ENCODE measurements around the gene ADAM19. TPM values are rescaled to one million over a fixed set of nuclear protein-coding genes. Genes with fewer than 3 reads are reported as not detected.

ADAM19 gene
- total and polyA plus RNA-seq, 2 donors (not counting 1 experiment from before 2014, with no cell fraction given) = 13.0 to 65.2 TPM

DNA sequence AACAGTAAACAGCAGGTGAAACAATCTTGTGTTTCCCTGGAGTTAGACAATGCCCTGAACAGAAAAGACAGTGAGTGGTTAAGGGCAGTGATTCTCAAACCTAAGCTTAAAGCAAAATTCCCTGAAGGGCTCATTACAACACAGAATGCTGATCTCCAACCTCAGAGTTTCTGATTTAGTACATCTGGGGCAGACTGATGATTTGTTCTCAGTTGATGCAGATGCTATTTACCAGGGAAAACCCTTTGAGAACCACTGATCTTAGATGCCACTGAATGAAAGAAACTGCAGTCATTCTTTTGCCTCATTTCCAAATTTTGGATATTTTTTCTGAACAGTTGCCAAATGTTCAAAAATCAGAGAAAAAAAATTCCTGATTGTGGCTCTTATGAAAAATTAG, 18.7 kb upstream of the ADAM19 start:
- H3K4me1 ChIP-seq (ENCODE audit: control insufficient read depth, extremely low read depth, insufficient read depth, low read length) = peaks cover 3% of the 10 kb centered on the region
- no peaks in the 10 kb centered on the region for H4K20me1 ChIP-seq (ENCODE audit: control insufficient read depth, extremely low read depth, insufficient read depth, low read length)
- H3K4me2 ChIP-seq (ENCODE audit: extremely low read depth, insufficient read depth, low read length) = no peak overlapping the region
- H2AFZ ChIP-seq (ENCODE audit: low read length) = no peak overlapping the region
- H3K27me3 ChIP-seq (ENCODE audit: control insufficient read depth, insufficient read depth, low read length) = no peaks in the 10 kb centered on the region
- H3K79me2 ChIP-seq (ENCODE audit: control insufficient read depth, insufficient read depth, low read length) = no peaks in the 10 kb centered on the region
- DNase-seq (ENCODE audit: low read depth in 2 of 2) = no peak
- no peaks in the 10 kb centered on the region for H3K36me3 ChIP-seq (ENCODE audit: control insufficient read depth, insufficient read depth, low read length)
- no peak overlapping the region for H3K9ac ChIP-seq (ENCODE audit: insufficient read depth, low read length)
- no peaks in the 10 kb centered on the region for H3K9me3 ChIP-seq (ENCODE audit: control insufficient read depth, insufficient read depth, low read depth, low read length)
- TF ChIP-seq, protein P1, sequence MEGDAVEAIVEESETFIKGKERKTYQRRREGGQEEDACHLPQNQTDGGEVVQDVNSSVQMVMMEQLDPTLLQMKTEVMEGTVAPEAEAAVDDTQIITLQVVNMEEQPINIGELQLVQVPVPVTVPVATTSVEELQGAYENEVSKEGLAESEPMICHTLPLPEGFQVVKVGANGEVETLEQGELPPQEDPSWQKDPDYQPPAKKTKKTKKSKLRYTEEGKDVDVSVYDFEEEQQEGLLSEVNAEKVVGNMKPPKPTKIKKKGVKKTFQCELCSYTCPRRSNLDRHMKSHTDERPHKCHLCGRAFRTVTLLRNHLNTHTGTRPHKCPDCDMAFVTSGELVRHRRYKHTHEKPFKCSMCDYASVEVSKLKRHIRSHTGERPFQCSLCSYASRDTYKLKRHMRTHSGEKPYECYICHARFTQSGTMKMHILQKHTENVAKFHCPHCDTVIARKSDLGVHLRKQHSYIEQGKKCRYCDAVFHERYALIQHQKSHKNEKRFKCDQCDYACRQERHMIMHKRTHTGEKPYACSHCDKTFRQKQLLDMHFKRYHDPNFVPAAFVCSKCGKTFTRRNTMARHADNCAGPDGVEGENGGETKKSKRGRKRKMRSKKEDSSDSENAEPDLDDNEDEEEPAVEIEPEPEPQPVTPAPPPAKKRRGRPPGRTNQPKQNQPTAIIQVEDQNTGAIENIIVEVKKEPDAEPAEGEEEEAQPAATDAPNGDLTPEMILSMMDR (conservative IDR thresholded peaks at IDR 0.05 in 1 of 2, IDR thresholded peaks at IDR 0.05 in 1 of 2; ENCODE audit: low read depth in 1 of 2, low read length in 2 of 2) = no peak
- TF ChIP-seq EZH2 (IDR thresholded peaks at IDR 0.05; ENCODE audit: low read length, missing control alignments) = no peak
- H3K27ac ChIP-seq (ENCODE audit: insufficient read depth, low read length) = no peak overlapping the region
- no peak overlapping the region for H3K4me3 ChIP-seq (replicated peaks in 1 of 4; ENCODE audit: control extremely low read depth in 1 of 4, insufficient read depth in 1 of 4, low read depth in 3 of 4, low read length in 4 of 4)

DNA sequence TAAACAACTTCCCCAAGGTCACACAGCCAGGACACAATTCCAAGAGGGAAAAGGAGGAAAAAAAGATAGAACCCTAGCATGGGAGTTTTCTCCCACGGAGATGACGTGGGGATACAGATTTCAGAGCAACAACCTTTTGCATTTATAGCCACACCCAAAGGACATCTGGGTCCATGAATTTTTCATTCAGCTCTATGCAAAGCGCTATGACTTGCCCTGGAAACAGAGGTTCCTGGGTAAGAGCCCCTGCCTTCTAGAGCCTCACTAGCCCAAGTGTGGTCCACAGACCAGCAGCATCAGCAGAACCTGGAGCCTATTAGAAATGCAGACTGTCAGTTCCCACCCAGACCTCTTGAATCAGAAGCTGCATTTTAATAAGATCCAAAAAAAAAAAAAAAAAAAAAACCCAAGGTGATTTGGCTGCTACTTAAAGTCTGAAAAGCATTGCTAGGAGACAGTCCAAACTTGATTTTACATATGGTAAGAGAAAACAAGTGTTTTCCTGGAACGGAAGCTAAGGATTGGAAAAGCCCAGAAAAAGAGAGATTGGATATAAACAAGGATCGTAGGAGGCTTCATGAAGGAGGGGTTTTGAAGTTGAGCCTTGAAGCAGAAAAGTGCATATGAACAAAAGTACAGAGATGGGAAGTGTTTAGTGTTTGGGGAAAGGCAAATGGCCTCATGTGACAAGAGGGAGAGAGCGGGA, 17.6 kb upstream of the ADAM19 start:
- H2AFZ ChIP-seq (ENCODE audit: low read length) = no peak overlapping the region
- no peak overlapping the region for H3K4me3 ChIP-seq (replicated peaks in 1 of 4; ENCODE audit: control extremely low read depth in 1 of 4, insufficient read depth in 1 of 4, low read depth in 3 of 4, low read length in 4 of 4)
- DNase-seq (ENCODE audit: low read depth in 2 of 2) = no peak
- no peaks in the 10 kb centered on the region for H3K27me3 ChIP-seq (ENCODE audit: control insufficient read depth, insufficient read depth, low read length)
- no peaks in the 10 kb centered on the region for H3K79me2 ChIP-seq (ENCODE audit: control insufficient read depth, insufficient read depth, low read length)
- H3K4me2 ChIP-seq (ENCODE audit: extremely low read depth, insufficient read depth, low read length) = no peak overlapping the region
- H3K27ac ChIP-seq (ENCODE audit: insufficient read depth, low read length) = no peak overlapping the region
- no peaks in the 10 kb centered on the region for H3K36me3 ChIP-seq (ENCODE audit: control insufficient read depth, insufficient read depth, low read length)
- no peaks in the 10 kb centered on the region for H4K20me1 ChIP-seq (ENCODE audit: control insufficient read depth, extremely low read depth, insufficient read depth, low read length)
- no peak overlapping the region for H3K9ac ChIP-seq (ENCODE audit: insufficient read depth, low read length)
- TF ChIP-seq, protein P1 (conservative IDR thresholded peaks at IDR 0.05 in 1 of 2, IDR thresholded peaks at IDR 0.05 in 1 of 2; ENCODE audit: low read depth in 1 of 2, low read length in 2 of 2) = no peak
- TF ChIP-seq EZH2 (IDR thresholded peaks at IDR 0.05; ENCODE audit: low read length, missing control alignments) = no peak
- peaks cover 3% of the 10 kb centered on the region for H3K4me1 ChIP-seq (ENCODE audit: control insufficient read depth, extremely low read depth, insufficient read depth, low read length)
- H3K9me3 ChIP-seq (ENCODE audit: control insufficient read depth, insufficient read depth, low read depth, low read length) = no peaks in the 10 kb centered on the region

DNA sequence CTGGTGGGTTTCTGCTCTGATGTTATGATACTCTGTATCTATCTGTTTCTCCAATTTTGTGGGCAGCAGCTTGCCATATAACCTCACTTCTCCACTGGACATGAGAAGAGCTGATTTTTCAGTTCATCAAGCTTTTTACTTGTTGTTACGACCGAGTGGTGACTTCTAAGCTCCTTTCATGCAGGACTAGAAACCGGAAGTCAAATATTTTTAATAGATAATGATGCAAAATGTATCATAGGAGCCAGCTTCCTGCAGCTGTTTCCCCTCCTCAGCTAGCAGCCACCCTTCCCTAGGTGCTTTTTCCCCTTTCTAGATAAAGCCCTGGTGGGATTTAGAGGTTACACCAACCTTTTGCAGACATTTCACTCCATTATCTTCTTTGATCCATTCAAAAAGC, 17.0 kb upstream of the ADAM19 start:
- H3K9me3 ChIP-seq (ENCODE audit: control insufficient read depth, insufficient read depth, low read depth, low read length) = no peaks in the 10 kb centered on the region
- H3K36me3 ChIP-seq (ENCODE audit: control insufficient read depth, insufficient read depth, low read length) = no peaks in the 10 kb centered on the region
- H3K27ac ChIP-seq (ENCODE audit: insufficient read depth, low read length) = no peak overlapping the region
- H3K79me2 ChIP-seq (ENCODE audit: control insufficient read depth, insufficient read depth, low read length) = no peaks in the 10 kb centered on the region
- no peak overlapping the region for H3K4me3 ChIP-seq (replicated peaks in 1 of 4; ENCODE audit: control extremely low read depth in 1 of 4, insufficient read depth in 1 of 4, low read depth in 3 of 4, low read length in 4 of 4)
- no peak overlapping the region for H3K9ac ChIP-seq (ENCODE audit: insufficient read depth, low read length)
- H3K27me3 ChIP-seq (ENCODE audit: control insufficient read depth, insufficient read depth, low read length) = no peaks in the 10 kb centered on the region
- peaks cover 3% of the 10 kb centered on the region for H3K4me1 ChIP-seq (ENCODE audit: control insufficient read depth, extremely low read depth, insufficient read depth, low read length)
- H3K4me2 ChIP-seq (ENCODE audit: extremely low read depth, insufficient read depth, low read length) = no peak overlapping the region
- no peak for DNase-seq (ENCODE audit: low read depth in 2 of 2)
- peak overlapping the region; percentile 39 for H2AFZ ChIP-seq (ENCODE audit: low read length)
- TF ChIP-seq, protein P1 (conservative IDR thresholded peaks at IDR 0.05 in 1 of 2, IDR thresholded peaks at IDR 0.05 in 1 of 2; ENCODE audit: low read depth in 1 of 2, low read length in 2 of 2) = no peak
- no peak for TF ChIP-seq EZH2 (IDR thresholded peaks at IDR 0.05; ENCODE audit: low read length, missing control alignments)
- H4K20me1 ChIP-seq (ENCODE audit: control insufficient read depth, extremely low read depth, insufficient read depth, low read length) = no peaks in the 10 kb centered on the region
